Naive B cell (primary cell): Measurements from ENCODE around the gene EXD2. TPM values are rescaled to one million over a fixed set of nuclear protein-coding genes. Genes with fewer than 3 reads are reported as not detected.

Source experiments
- ATAC-seq, 2 donors: fragments of 150-1000 bp; cut with Tn5 transposase; 2 replicates each; pipeline ENCODE4 v1.10.0; 2021; ENCODE audit warnings: low read depth in 2 of 2, mild to moderate bottlenecking in 2 of 2, moderate library complexity in 2 of 2
- DNase-seq: peaks from one replicate; pipeline ENCODE4 v3.0.0; 2022
- H3K27ac Mint-ChIP-seq, 6 donors: one replicate each; pipeline ENCODE4 v1.8.0; 2020 to 2022; ENCODE audit warnings: mild to moderate bottlenecking in 6 of 6, mixed read lengths in 6 of 6, moderate library complexity in 5 of 6, inconsistent platforms in 2 of 6
- H3K27me3 Mint-ChIP-seq, 3 donors: one replicate each; pipeline ENCODE4 v1.8.0; 2021 to 2022; ENCODE audit warnings: mixed read lengths in 3 of 3, mild to moderate bottlenecking in 1 of 3
- H3K36me3 Mint-ChIP-seq, 2 donors: one replicate each; pipeline ENCODE4 v1.8.0; 2020 to 2022; ENCODE audit warnings: mixed read lengths in 2 of 2, inconsistent platforms in 1 of 2, mild to moderate bottlenecking in 1 of 2
- H3K4me1 Mint-ChIP-seq, 3 donors: one replicate each; pipeline ENCODE4 v1.8.0; 2020 to 2022; ENCODE audit warnings: mixed read lengths in 3 of 3, inconsistent platforms in 1 of 3, mild to moderate bottlenecking in 1 of 3, moderate library complexity in 1 of 3
- H3K4me3 Mint-ChIP-seq, 8 donors: one replicate each; pipeline ENCODE4 v1.8.0; 2020 to 2022; ENCODE audit warnings: mild to moderate bottlenecking in 8 of 8, mixed read lengths in 8 of 8, moderate library complexity in 8 of 8, inconsistent platforms in 2 of 8
- H3K9me3 Mint-ChIP-seq, 7 donors: one replicate each; pipeline ENCODE4 v1.8.0; 2020 to 2022; ENCODE audit warnings: mixed read lengths in 7 of 7, mild to moderate bottlenecking in 5 of 7, inconsistent platforms in 2 of 7, moderate library complexity in 1 of 7
- polyA plus RNA-seq, 6 donors: library from polyadenylated mRNA; unstranded; fragments of 300-500 nt; fragmentation: Illumina TruSeq; gene quantifications; one replicate each; pipeline ENCODE4 v1.2.3, GENCODE V29; 2021; ENCODE audit warnings: low read depth in 6 of 6

EXD2 gene
- polyA plus RNA-seq, 6 donors from 2014 or later: 3.5 to 10.4 (median 4.8) TPM

DNA sequence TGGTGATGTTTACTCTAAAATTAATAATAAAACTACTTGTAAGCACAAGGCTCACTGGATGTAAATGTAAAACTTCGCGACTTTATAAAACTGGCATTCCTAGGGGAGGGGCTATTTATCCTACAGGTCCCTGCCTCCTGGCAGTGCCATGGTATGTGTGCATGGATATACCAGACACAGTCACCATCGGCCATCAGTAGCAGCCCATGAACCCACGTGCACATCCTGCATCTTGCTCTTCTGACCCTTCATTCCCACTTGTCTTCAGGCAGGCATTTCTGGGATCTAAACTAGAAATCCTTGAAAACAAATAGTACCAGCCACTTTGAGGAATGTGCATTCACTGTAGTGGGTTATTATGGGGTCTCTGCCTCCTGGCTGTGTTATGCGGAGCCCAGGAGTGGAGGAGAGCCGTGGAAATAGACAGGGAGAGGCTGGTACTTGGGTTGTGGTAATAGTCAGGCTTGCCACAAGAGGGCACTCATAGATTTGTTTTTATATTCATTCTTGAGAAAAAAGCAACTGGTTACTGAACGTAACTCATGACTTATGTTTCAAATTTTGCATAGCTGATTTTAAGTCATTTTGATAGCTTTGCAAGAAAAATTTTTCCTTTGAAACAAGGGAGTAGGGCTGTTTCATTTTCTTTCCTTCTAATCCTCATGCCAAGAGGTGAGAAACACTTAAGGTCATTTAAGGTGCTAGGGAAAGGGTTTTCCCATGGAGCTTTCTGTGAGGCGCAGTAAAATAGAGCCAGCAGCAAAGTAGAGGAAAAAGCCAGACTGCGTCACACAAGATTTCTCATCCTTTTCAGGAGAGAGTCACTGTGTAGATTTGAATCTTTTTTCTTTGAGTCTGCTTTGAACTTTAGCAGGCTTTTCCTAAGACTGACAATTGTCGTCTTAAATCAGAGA is 51.3 kb downstream of the EXD2 start:
- Mint-ChIP-seq H3K4me3 (no peak overlapping the region), H3K9me3 (no peaks in the 10 kb centered on the region), H3K27me3 (no peaks in the 10 kb centered on the region), H3K27ac (peak overlapping the region in 1 of 6 donors; percentile 57), H3K4me1 (peaks cover 0 to 5% (median 0%) of the 10 kb centered on the region in 3 donors), H3K36me3 (peaks cover 4 to 5% of the 10 kb centered on the region in 2 donors)
- DNase-seq: peak; percentile 39
- peak; percentile 20 to 45 for ATAC-seq

DNA sequence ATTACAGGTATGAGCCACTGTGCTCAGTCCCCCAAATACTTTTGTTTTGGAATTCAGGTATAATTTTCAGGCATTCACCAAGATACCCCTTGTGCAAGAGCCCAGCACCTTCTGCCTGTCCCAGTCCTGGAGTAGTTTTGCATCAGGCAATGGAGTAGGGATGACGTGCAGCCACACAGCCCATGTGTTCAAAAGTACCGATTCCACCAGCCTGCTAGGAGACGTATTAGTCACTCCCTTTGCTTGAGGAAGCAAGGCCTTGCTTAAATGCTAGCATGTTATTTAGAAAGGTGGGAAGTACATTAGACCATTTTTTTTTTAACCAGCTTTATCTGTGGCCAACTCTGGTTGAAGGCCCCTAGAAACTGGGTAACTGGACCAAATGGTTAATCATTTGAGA is 53.6 kb downstream of the EXD2 start:
- Mint-ChIP-seq H3K27me3 (no peaks in the 10 kb centered on the region), H3K9me3 (no peaks in the 10 kb centered on the region), H3K36me3 (no peaks in the 10 kb centered on the region), H3K4me3 (no peak overlapping the region), H3K27ac (no peak overlapping the region), H3K4me1 (peaks cover 0 to 5% (median 0%) of the 10 kb centered on the region in 3 donors)
- no peak for ATAC-seq
- no peak for DNase-seq

DNA sequence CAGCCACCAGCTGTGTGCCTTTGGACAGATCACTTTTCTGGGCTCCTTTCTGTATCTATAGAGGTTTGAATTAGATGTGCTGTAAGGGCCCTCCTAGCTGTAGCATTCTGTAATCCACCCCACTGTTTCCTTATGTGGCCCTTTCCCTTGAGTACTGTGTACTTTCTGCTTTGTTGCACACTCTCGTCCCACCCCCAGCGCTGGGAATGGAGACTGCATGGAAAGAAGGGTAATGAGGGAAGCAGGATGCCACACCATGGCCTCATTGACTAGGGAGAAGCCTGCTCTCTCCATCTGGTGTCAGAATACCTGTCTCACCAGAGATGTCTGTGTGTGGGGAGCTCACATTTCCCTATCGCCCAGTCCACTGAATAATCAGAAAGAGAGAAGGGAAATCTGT is 55.0 kb downstream of the EXD2 start:
- H3K9me3 Mint-ChIP-seq: no peaks in the 10 kb centered on the region
- no peak overlapping the region for H3K27ac Mint-ChIP-seq
- ATAC-seq (no peak), DNase-seq (no peak)
- H3K4me3 Mint-ChIP-seq: no peak overlapping the region
- no peaks in the 10 kb centered on the region for H3K27me3 Mint-ChIP-seq
- peaks cover 0 to 5% (median 0%) of the 10 kb centered on the region in 3 donors for H3K4me1 Mint-ChIP-seq
- no peaks in the 10 kb centered on the region for H3K36me3 Mint-ChIP-seq

DNA sequence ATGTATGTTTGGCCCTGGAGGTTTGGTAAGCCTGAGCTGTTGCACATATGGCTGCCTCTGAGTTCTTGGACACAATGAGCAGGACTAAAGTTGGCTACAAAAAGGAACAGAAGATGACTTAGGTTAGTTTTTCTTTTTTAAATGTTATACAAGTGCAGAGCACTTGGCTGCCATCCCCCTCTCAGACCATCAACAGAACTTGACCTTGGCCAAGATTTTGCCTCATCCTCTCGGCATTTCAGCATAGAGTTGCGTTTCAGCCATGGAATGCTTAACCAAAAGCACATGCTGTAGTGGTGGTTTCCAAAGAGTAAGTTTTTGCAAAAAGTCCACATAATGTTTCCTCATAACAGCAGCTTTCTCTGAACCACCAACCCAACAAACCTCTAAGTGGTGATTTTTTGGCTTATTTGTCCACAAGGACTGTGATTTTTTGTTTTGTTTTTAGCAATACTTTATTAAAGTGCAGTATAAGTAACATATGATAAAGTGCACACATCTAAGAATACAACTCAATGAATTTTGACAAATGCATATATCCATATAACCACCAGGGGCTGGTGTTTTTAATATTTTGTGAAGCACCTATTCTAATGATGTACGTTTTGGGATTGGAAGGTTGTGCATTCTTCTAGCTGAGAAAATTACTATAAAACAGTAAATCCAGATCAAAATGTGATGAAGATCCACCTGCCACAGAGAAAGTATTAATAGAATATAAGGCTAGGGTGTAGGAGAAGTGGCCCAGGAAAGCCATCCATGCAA is 56.6 kb downstream of the EXD2 start:
- no peaks in the 10 kb centered on the region for H3K4me1 Mint-ChIP-seq
- no peak for ATAC-seq
- no peak for DNase-seq
- no peaks in the 10 kb centered on the region for H3K36me3 Mint-ChIP-seq
- no peaks in the 10 kb centered on the region for H3K9me3 Mint-ChIP-seq
- no peak overlapping the region for H3K27ac Mint-ChIP-seq
- H3K27me3 Mint-ChIP-seq: no peaks in the 10 kb centered on the region
- no peak overlapping the region for H3K4me3 Mint-ChIP-seq

DNA sequence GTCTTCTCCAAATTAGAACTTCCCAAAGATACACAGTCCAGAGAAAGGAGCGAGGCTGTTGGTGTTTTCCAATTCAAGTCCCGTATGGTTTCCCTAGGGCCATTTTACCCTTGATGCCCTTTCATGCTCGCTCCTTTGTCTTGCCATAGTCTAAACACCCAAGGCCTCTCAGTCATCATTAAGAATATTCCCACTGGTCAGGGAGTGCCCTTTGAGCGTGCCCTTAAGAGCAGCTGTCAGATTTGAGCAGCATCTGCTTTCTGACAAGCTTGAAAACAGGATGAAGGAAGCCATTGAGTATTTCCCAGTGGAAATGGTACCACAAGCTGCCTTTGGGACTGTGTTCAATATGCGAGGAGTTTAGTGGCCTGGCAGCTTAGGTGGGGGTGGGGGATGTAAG is 58.3 kb downstream of the EXD2 start:
- ATAC-seq (no peak), DNase-seq (no peak)
- H3K27me3 Mint-ChIP-seq: peaks cover 5 to 11% (median 9%) of the 10 kb centered on the region in 3 donors
- H3K36me3 Mint-ChIP-seq: no peaks in the 10 kb centered on the region
- no peak overlapping the region for H3K27ac Mint-ChIP-seq
- no peaks in the 10 kb centered on the region for H3K4me1 Mint-ChIP-seq
- H3K9me3 Mint-ChIP-seq: no peaks in the 10 kb centered on the region
- H3K4me3 Mint-ChIP-seq: no peak overlapping the region

DNA sequence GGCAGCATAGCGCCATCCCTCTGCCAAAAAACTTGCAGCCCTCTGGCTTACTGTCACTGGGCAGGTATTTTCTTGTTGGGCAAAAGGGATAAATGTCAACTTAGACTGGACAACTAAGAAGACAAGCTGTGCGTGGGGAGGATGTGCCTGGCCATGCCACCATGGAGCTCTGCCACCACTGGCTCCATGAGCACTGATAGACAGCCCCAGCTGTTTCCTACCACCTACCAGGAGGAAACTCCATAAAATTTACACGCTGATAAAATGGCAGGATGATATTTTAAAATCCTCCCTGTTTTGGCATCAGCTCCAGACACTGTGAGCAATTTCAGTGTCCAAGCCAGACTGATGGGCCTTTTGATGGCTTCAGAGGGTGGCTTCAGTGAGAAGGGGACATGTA is 61.6 kb downstream of the EXD2 start:
- H3K9me3 Mint-ChIP-seq: no peaks in the 10 kb centered on the region
- H3K4me3 Mint-ChIP-seq: no peak overlapping the region
- DNase-seq (no peak), ATAC-seq (no peak)
- no peaks in the 10 kb centered on the region for H3K36me3 Mint-ChIP-seq
- H3K27me3 Mint-ChIP-seq: peaks cover 20 to 35% (median 25%) of the 10 kb centered on the region in 3 donors
- H3K27ac Mint-ChIP-seq: no peak overlapping the region
- no peaks in the 10 kb centered on the region for H3K4me1 Mint-ChIP-seq

DNA sequence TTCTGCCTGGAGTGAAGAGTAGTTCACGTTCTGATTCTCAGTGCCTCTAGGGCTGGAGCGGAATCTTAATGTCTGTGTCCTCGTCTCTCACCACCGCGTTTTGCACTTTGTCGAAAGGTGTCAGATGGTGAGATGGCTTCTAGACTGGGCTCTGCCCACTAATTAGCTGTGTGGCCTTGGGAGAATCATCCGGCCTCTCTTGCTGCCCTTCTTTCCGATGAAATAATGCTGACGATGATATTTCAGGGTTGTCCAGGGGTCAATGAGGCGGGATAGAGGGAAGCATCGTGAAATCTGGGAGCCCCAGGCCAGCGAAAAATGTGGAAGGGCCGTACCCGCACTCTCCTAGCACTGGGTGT is 67.8 kb downstream of the EXD2 start:
- H3K27ac Mint-ChIP-seq: no peak overlapping the region
- no peaks in the 10 kb centered on the region for H3K36me3 Mint-ChIP-seq
- peak overlapping the region in 6 of 8 donors; percentile 8 to 66 (median 51) for H3K4me3 Mint-ChIP-seq
- ATAC-seq (no peak), DNase-seq (no peak)
- peaks cover 0 to 2% (median 0%) of the 10 kb centered on the region in 7 donors for H3K9me3 Mint-ChIP-seq
- H3K27me3 Mint-ChIP-seq: peaks cover 55 to 70% (median 57%) of the 10 kb centered on the region in 3 donors
- peaks cover 7 to 12% (median 8%) of the 10 kb centered on the region in 3 donors for H3K4me1 Mint-ChIP-seq

DNA sequence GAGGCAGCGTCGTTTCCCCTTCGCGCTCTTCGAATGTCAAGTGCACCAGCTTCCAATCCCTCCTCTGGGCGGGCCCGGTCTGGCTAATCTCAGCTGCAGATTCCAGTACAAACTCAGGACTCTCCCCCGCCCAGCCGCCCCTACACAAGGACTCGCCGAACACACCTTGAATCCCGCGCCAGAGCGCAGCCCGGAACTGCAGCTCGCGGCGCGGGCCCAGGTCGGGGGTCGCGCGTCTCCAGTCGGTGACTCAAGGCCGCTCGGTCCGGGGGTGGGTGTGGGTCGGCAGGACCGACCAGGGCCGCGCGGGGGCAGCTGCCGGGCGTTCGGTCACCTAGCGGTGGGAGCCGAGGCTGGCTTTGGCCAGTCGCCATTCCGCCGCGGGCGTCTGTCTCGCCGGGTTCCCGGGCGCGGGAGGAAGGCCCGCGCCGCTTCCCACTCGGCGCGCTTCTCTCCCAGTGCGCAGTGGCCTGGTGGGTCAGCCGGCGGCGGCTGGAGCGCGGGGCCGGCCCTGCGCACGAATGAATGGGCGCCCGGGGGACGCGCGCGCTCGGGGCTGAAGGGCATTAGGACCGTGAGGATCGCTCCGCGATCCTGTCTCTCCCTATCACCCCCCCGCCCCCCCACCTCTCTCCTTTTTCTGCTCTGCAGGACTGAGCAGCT is 68.4 kb downstream of the EXD2 start, which contains the start of gene GALNT16:
TSS of gene GALNT16 (plus strand) at position 632 of the 663 bp plus-strand sequence. CDS start 133 bp downstream, outside the sequence.
- Mint-ChIP-seq H3K27me3 (peaks cover 50 to 66% (median 59%) of the 10 kb centered on the region in 3 donors), H3K9me3 (peaks cover 0 to 2% (median 0%) of the 10 kb centered on the region in 7 donors), H3K36me3 (no peaks in the 10 kb centered on the region), H3K27ac (no peak within 1 kb of the TSS), H3K4me3 (peak within 1 kb of the TSS; percentile 21 to 86 (median 70)), H3K4me1 (peaks cover 7 to 12% (median 8%) of the 10 kb centered on the region in 3 donors)
- DNase-seq (no peak), ATAC-seq (no peak)

DNA sequence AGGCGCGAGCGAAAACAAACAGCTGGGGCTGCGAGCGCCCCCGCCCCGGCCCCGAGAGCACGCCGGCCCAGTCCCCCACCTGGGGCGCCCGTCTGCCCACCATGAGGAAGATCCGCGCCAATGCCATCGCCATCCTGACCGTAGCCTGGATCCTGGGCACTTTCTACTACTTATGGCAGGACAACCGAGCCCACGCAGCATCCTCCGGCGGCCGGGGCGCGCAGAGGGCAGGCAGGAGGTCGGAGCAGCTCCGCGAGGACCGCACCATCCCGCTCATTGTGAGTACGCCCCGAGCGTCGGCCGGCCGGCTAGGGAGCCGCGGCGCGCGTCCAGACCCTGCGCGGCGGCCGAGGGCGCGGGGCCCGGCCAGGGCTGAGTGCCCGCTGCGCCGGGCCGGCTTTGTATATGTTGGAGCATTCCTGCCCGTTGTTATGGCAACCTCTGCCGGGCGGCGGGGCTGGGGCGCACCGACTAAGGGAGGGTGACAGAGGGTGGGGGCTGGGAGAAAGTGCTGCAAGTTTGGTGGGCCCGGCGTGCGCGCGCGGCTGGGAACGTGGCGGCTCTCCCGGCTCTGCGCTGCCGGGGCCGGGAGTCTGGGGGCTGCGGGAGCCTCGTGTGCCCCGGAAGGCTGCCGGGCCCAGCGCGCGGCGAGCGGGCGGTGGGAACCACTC is 69.0 kb downstream of the EXD2 start:
- H3K27ac Mint-ChIP-seq: no peak overlapping the region
- H3K4me1 Mint-ChIP-seq: peaks cover 7 to 12% (median 8%) of the 10 kb centered on the region in 3 donors
- peaks cover 47 to 63% (median 57%) of the 10 kb centered on the region in 3 donors for H3K27me3 Mint-ChIP-seq
- DNase-seq: no peak
- H3K4me3 Mint-ChIP-seq: peak overlapping the region in 6 of 8 donors; percentile 25 to 82 (median 72)
- H3K9me3 Mint-ChIP-seq: peaks cover 0 to 2% (median 0%) of the 10 kb centered on the region in 7 donors
- H3K36me3 Mint-ChIP-seq: no peaks in the 10 kb centered on the region
- no peak for ATAC-seq

DNA sequence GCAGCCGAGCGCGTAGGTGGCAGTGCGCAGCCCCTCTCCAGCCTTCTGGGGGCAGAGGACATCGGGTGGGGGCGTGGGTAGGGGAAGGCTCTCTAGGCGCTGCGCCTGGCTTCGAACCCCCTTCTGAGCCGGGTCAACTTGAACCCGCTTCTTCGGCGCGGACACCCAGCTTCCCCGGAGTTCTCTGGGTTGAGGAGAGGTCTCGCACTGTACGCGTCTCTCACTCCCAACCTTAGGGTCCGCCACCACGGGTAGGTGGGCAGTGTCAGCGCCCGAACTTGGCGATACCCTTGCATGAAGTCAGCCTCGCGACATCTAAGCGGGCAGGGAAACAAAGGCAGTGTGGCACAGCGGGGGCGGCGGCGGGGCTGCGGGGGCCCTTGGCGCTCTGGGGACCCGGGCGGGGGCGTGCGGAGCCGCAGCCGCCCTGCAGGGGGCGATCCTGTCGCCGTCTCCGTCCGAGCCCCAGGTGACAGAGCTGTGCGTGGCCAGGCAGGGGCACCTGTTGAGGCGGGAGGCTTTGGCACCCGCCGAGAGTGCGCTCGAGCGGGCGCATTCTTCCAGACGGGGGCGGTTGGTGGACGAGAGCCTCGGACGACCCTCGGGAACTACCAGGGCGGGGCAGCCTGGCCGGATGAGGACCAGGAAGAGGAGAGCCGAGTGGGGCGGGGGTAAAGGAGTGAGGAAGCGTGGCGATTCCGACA is 69.7 kb downstream of the EXD2 start:
- H3K36me3 Mint-ChIP-seq: no peaks in the 10 kb centered on the region
- DNase-seq (peak; percentile 12), ATAC-seq (peak; percentile 74 to 79)
- peaks cover 0 to 2% (median 0%) of the 10 kb centered on the region in 7 donors for H3K9me3 Mint-ChIP-seq
- peaks cover 49 to 58% (median 51%) of the 10 kb centered on the region in 3 donors for H3K27me3 Mint-ChIP-seq
- H3K27ac Mint-ChIP-seq: no peak overlapping the region
- H3K4me3 Mint-ChIP-seq: peak overlapping the region; percentile 21 to 86 (median 75)
- peaks cover 7 to 12% (median 8%) of the 10 kb centered on the region in 3 donors for H3K4me1 Mint-ChIP-seq

DNA sequence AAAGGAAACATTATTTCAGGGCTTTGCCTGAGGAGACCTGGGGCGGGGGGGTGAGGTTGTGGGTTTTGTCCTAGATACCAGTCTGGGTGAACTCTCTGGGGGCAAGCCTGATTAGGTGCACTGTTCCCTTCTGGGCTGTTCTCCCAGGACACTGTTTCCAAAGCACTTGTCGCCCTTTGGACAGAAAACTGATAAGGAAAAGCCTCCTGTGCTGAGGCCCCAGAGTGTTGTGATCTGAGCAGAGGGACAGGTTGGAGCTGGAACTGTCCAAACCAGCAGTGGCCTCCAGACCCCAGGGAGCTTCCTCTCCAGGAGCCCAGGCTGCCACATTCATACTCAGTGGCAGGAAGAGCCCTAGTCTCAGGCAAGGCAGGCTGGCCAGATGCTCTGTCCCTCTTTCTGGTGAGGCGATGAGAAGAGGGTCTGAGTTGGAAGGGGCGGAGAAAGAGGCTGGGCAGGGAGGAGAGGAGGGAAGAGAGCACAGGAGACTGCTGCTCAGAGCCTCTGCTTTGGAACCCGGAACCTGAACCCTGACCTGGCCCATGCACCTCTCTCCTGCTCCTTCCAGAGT is 70.5 kb downstream of the EXD2 start:
- Mint-ChIP-seq H3K4me1 (peaks cover 7 to 12% (median 8%) of the 10 kb centered on the region in 3 donors), H3K9me3 (peaks cover 0 to 2% (median 0%) of the 10 kb centered on the region in 7 donors), H3K27ac (peak overlapping the region in 1 of 6 donors; percentile 24), H3K36me3 (no peaks in the 10 kb centered on the region), H3K4me3 (peak overlapping the region in 6 of 8 donors; percentile 66 to 84 (median 72)), H3K27me3 (peaks cover 51 to 52% (median 52%) of the 10 kb centered on the region in 3 donors)
- DNase-seq (no peak), ATAC-seq (no peak)

DNA sequence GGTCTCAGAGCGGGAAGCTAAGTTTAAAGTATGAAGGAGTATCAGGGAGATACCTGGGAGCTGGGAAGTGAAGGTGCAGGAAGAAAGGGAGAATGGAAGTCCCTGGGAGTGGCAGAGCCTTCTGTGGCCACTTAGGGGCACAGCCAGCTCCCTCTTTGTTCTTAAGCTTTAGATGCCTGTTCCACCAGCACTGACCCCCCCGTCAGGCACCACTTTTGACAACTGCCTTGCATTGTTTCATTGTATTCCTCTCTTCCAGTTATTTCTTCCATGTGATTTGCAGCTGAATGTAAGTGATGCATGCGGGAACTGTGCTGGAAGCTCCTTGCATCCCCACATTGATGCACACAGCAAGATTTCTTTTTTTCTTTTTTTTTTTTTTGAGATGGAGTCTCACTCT is 71.2 kb downstream of the EXD2 start:
- Mint-ChIP-seq H3K9me3 (peaks cover 0 to 2% (median 0%) of the 10 kb centered on the region in 7 donors), H3K4me1 (peaks cover 7 to 12% (median 8%) of the 10 kb centered on the region in 3 donors), H3K36me3 (no peaks in the 10 kb centered on the region), H3K27me3 (peaks cover 48 to 57% (median 53%) of the 10 kb centered on the region in 3 donors), H3K4me3 (peak overlapping the region in 2 of 8 donors; percentile 21 to 38), H3K27ac (no peak overlapping the region)
- DNase-seq (no peak), ATAC-seq (no peak)
